HEK293 (cell line): ENCODE results near the gene CSRP1.

Experiments used
- BCL11A ChIP-seq: fragments of 450-650 bp; formaldehyde crosslinking; IDR thresholded peaks from 2 replicates; pipeline ENCODE4 v1.5.1; 2016; ENCODE audit warnings: low read depth, missing biosample characterization, missing genetic modification characterization
- FEZF1 ChIP-seq: fragments of 450-650 bp; formaldehyde crosslinking; IDR thresholded peaks from 2 replicates; pipeline ENCODE4 v1.5.1; 2016; ENCODE audit warnings: missing biosample characterization, missing genetic modification characterization
- GFI1B ChIP-seq: fragments of 450-650 bp; formaldehyde crosslinking; IDR thresholded peaks from 2 replicates; pipeline ENCODE4 v1.5.1; 2016; ENCODE audit warnings: missing biosample characterization, missing genetic modification characterization
- HOXD13 ChIP-seq: sonication (generic); formaldehyde crosslinking; IDR thresholded peaks from 2 replicates; pipeline ENCODE4 v1.8.0; 2022; ENCODE audit warnings: missing genetic modification reagents, borderline replicate concordance
- IKZF3 ChIP-seq: fragments of 450-650 bp; IDR thresholded peaks from 2 replicates; pipeline ENCODE4 v1.5.0; 2018; ENCODE audit warnings: missing biosample characterization, mild to moderate bottlenecking, missing genetic modification characterization, moderate library complexity
- KLF1 ChIP-seq: fragments of 450-650 bp; formaldehyde crosslinking; IDR thresholded peaks from 2 replicates; pipeline ENCODE4 v1.5.1; 2016; ENCODE audit warnings: missing biosample characterization, missing genetic modification characterization
- KLF8 ChIP-seq: fragments of 450-650 bp; formaldehyde crosslinking; IDR thresholded peaks from 2 replicates; pipeline ENCODE4 v1.5.1; 2016; ENCODE audit warnings: missing biosample characterization, missing genetic modification characterization
- OSR2 ChIP-seq: fragments of 450-650 bp; formaldehyde crosslinking; IDR thresholded peaks from 2 replicates; pipeline ENCODE4 v1.5.1; 2016; ENCODE audit warnings: missing biosample characterization, missing genetic modification characterization
- REST ChIP-seq: fragments of 450-650 bp; formaldehyde crosslinking; IDR thresholded peaks from 2 replicates; pipeline ENCODE4 v1.5.1; 2016; ENCODE audit warnings: missing biosample characterization, missing genetic modification characterization
- WT1 ChIP-seq: fragments of 450-650 bp; formaldehyde crosslinking; IDR thresholded peaks from 2 replicates; pipeline ENCODE4 v1.5.1; 2016; ENCODE audit warnings: missing biosample characterization, missing genetic modification characterization
- ZBTB49 ChIP-seq: fragments of 450-650 bp; formaldehyde crosslinking; IDR thresholded peaks from 2 replicates; pipeline ENCODE4 v1.5.1; 2016; ENCODE audit warnings: missing biosample characterization, missing genetic modification characterization, low read depth
- ZBTB8A ChIP-seq: fragments of 450-650 bp; formaldehyde crosslinking; IDR thresholded peaks from 2 replicates; pipeline ENCODE4 v1.5.1; 2016; ENCODE audit warnings: missing biosample characterization, missing genetic modification characterization
- ZNF132 ChIP-seq: fragments of 450-650 bp; formaldehyde crosslinking; IDR thresholded peaks from 2 replicates; pipeline ENCODE4 v1.5.1; 2017; ENCODE audit warnings: missing biosample characterization, missing genetic modification characterization, borderline replicate concordance
- ZNF146 ChIP-seq: fragments of 450-650 bp; formaldehyde crosslinking; IDR thresholded peaks from 2 replicates; pipeline ENCODE4 v1.5.1; 2016; ENCODE audit warnings: missing biosample characterization, missing genetic modification characterization
- ZNF214 ChIP-seq: fragments of 450-650 bp; formaldehyde crosslinking; IDR thresholded peaks from 2 replicates; pipeline ENCODE4 v1.5.1; 2017; ENCODE audit warnings: missing biosample characterization, mild to moderate bottlenecking, missing genetic modification characterization, borderline replicate concordance
- ZNF362 ChIP-seq: fragments of 450-650 bp; formaldehyde crosslinking; IDR thresholded peaks from 2 replicates; pipeline ENCODE4 v1.5.1; 2016; ENCODE audit warnings: missing biosample characterization, missing genetic modification characterization
- ZNF37A ChIP-seq: fragments of 450-650 bp; IDR thresholded peaks from 2 replicates; pipeline ENCODE4 v1.5.1; 2018; ENCODE audit warnings: missing biosample characterization, missing genetic modification characterization
- ZNF449 ChIP-seq: fragments of 450-650 bp; formaldehyde crosslinking; IDR thresholded peaks from 2 replicates; pipeline ENCODE4 v1.5.1; 2017; ENCODE audit warnings: missing biosample characterization, mild to moderate bottlenecking, missing genetic modification characterization, moderate library complexity
- ZNF501 ChIP-seq: fragments of 450-650 bp; formaldehyde crosslinking; IDR thresholded peaks from 2 replicates; pipeline ENCODE4 v1.5.1; 2016; ENCODE audit warnings: missing biosample characterization, missing genetic modification characterization
- ZNF514 ChIP-seq: fragments of 450-650 bp; formaldehyde crosslinking; IDR thresholded peaks from 2 replicates; pipeline ENCODE4 v1.5.1; 2016; ENCODE audit warnings: missing biosample characterization, missing genetic modification characterization
- ZNF518A ChIP-seq: fragments of 450-650 bp; formaldehyde crosslinking; conservative IDR thresholded peaks from 2 replicates; pipeline ENCODE4 v1.5.1; 2016; ENCODE audit warnings: low read depth, missing biosample characterization, missing genetic modification characterization
- ZNF560 ChIP-seq: fragments of 450-650 bp; formaldehyde crosslinking; IDR thresholded peaks from 2 replicates; pipeline ENCODE4 v1.5.1; 2017; ENCODE audit warnings: missing biosample characterization, missing genetic modification characterization, borderline replicate concordance
- ZNF596 ChIP-seq: fragments of 450-650 bp; IDR thresholded peaks from 2 replicates; pipeline ENCODE4 v1.5.0; 2018; ENCODE audit warnings: missing biosample characterization, mild to moderate bottlenecking, missing genetic modification characterization, moderate library complexity
- ZNF664 ChIP-seq: fragments of 450-650 bp; formaldehyde crosslinking; IDR thresholded peaks from 2 replicates; pipeline ENCODE4 v1.5.1; 2016; ENCODE audit warnings: missing biosample characterization, missing genetic modification characterization
- ZNF76 ChIP-seq: fragments of 450-650 bp; formaldehyde crosslinking; IDR thresholded peaks from 2 replicates; pipeline ENCODE4; 2016; ENCODE audit warnings: low read depth, missing biosample characterization, missing genetic modification characterization, borderline replicate concordance
- ZNF843 ChIP-seq: fragments of 450-650 bp; formaldehyde crosslinking; IDR thresholded peaks from 2 replicates; pipeline ENCODE4 v1.5.1; 2016; ENCODE audit warnings: missing biosample characterization, missing genetic modification characterization

The CSRP1 gene

GRCh38 chr1:201457508-201457960 is 49.4 kb downstream of the CSRP1 start (continued):
- TF ChIP-seq ZBTB49 (tag by site-specific recombination) (no peak), OSR2 (tag by site-specific recombination) (peak; percentile 93), ZNF146 (tag by site-specific recombination) (no peak), FEZF1 (tag by site-specific recombination) (peak; percentile 38; the same call in 1 of the 2 replicates), ZNF664 (tag by site-specific recombination) (peak; percentile 69), KLF1 (tag by site-specific recombination) (no peak), ZNF37A (tag by site-specific recombination) (no peak), KLF8 (tag by site-specific recombination) (no peak), ZNF560 (tag by site-specific recombination) (no peak), BCL11A (tag by site-specific recombination) (no peak), REST (no peak), ZBTB8A (tag by site-specific recombination) (0 out of 2 replicates have a peak, but pooled peaks have one; percentile 16), ZNF596 (tag by site-specific recombination) (no peak), ZNF449 (tag by site-specific recombination) (no peak), HOXD13 (CRISPR knock-in tag) (no peak), WT1 (tag by site-specific recombination) (peak; percentile 79), GFI1B (no peak), ZNF76 (tag by site-specific recombination) (no peak), ZNF514 (no peak), ZNF362 (tag by site-specific recombination) (no peak), ZNF214 (tag by site-specific recombination) (no peak), ZNF843 (tag by site-specific recombination) (peak; percentile 63; the same call in 1 of the 2 replicates), IKZF3 (tag by site-specific recombination) (no peak), ZNF132 (tag by site-specific recombination) (no peak), ZNF518A (no peak), ZNF501 (tag by site-specific recombination) (no peak)
